ENCODE measurements around the gene CD300E. TPM values are rescaled to one million over a fixed set of nuclear protein-coding genes. Genes with fewer than 3 reads are reported as not detected.

Gene CD300E
- total RNA-seq, 1 experiment from 2014 or later = not detected

GRCh38 chr17:74654742-74655141 is 31.2 kb upstream of the CD300E start:
- intact Hi-C loops (cut with micrococcal nuclease; ENCODE audit: unreplicated experiment) = loop anchor here (5.0 kb wide), 1 partner anchor 303 kb away; no protein-coding TSS in a partner anchor
- POLR2A ChIA-PET (ENCODE audit: low non-redundant PET) = no interaction called here
- no peak overlapping the region for H3K27ac ChIP-seq (ENCODE audit: low read depth, low read length, poor library complexity, severe bottlenecking)
- BruUV-seq (replicated peaks) = no TSS peak
- TF ChIP-seq CTCF (conservative IDR thresholded peaks at IDR 0.05; ENCODE audit: low read depth, low read length) = no peak
- TF ChIP-seq EZH2 (IDR thresholded peaks at IDR 0.05; ENCODE audit: borderline replicate concordance, low read depth, low read length, poor library complexity, severe bottlenecking) = no peak
- H3K4me3 ChIP-seq (ENCODE audit: low read depth, low read length, poor library complexity, severe bottlenecking) = no peak overlapping the region
- no peaks in the 10 kb centered on the region for H3K36me3 ChIP-seq (ENCODE audit: insufficient read depth, low read length, poor library complexity, severe bottlenecking)
- no peaks in the 10 kb centered on the region for H3K9me3 ChIP-seq (ENCODE audit: low read depth, low read length, poor library complexity, severe bottlenecking)
- CTCF ChIA-PET = no interaction called here
- peaks cover 62% of the 10 kb centered on the region for H3K27me3 ChIP-seq (replicated peaks; ENCODE audit: insufficient read depth, low read depth, low read length, poor library complexity)
- DNase-seq (ENCODE audit: low spot score) = no peak
- no peaks in the 10 kb centered on the region for H3K4me1 ChIP-seq (ENCODE audit: insufficient read depth, low read length, poor library complexity, severe bottlenecking)

- H3K4me1 ChIP-seq (ENCODE audit: insufficient read depth, low read length, poor library complexity, severe bottlenecking) = no peaks in the 10 kb centered on the region
- POLR2A ChIA-PET (ENCODE audit: low non-redundant PET) = no interaction called here
- intact Hi-C loops (cut with micrococcal nuclease; ENCODE audit: unreplicated experiment) = no loop called here
- peaks cover 70% of the 10 kb centered on the region for H3K27me3 ChIP-seq (replicated peaks; ENCODE audit: insufficient read depth, low read depth, low read length, poor library complexity)
- H3K9me3 ChIP-seq (ENCODE audit: low read depth, low read length, poor library complexity, severe bottlenecking) = no peaks in the 10 kb centered on the region
- BruUV-seq (replicated peaks) = no TSS peak
- no peak overlapping the region for H3K4me3 ChIP-seq (ENCODE audit: low read depth, low read length, poor library complexity, severe bottlenecking)
- no peaks in the 10 kb centered on the region for H3K36me3 ChIP-seq (ENCODE audit: insufficient read depth, low read length, poor library complexity, severe bottlenecking)
- no peak overlapping the region for H3K27ac ChIP-seq (ENCODE audit: low read depth, low read length, poor library complexity, severe bottlenecking)
- TF ChIP-seq CTCF (conservative IDR thresholded peaks at IDR 0.05; ENCODE audit: low read depth, low read length) (no peak), EZH2 (IDR thresholded peaks at IDR 0.05; ENCODE audit: borderline replicate concordance, low read depth, low read length, poor library complexity, severe bottlenecking) (no peak)
- no peak for DNase-seq (ENCODE audit: low spot score)
- CTCF ChIA-PET = no interaction called here
These were observed 28.5 kb upstream of the CD300E start for GRCh38 chr17:74652020-74652419.

GRCh38 chr17:74649909-74650308 is 26.4 kb upstream of the CD300E start:
- Histone ChIP-seq H3K36me3 (ENCODE audit: insufficient read depth, low read length, poor library complexity, severe bottlenecking) (no peaks in the 10 kb centered on the region), H3K9me3 (ENCODE audit: low read depth, low read length, poor library complexity, severe bottlenecking) (no peaks in the 10 kb centered on the region), H3K27me3 (replicated peaks; ENCODE audit: insufficient read depth, low read depth, low read length, poor library complexity) (peaks cover 66% of the 10 kb centered on the region), H3K4me3 (ENCODE audit: low read depth, low read length, poor library complexity, severe bottlenecking) (no peak overlapping the region), H3K4me1 (ENCODE audit: insufficient read depth, low read length, poor library complexity, severe bottlenecking) (no peaks in the 10 kb centered on the region), H3K27ac (ENCODE audit: low read depth, low read length, poor library complexity, severe bottlenecking) (no peak overlapping the region)
- intact Hi-C loops (cut with micrococcal nuclease; ENCODE audit: unreplicated experiment) = no loop called here
- TF ChIP-seq CTCF (conservative IDR thresholded peaks at IDR 0.05; ENCODE audit: low read depth, low read length) = no peak
- no peak for TF ChIP-seq EZH2 (IDR thresholded peaks at IDR 0.05; ENCODE audit: borderline replicate concordance, low read depth, low read length, poor library complexity, severe bottlenecking)
- CTCF ChIA-PET = no interaction called here
- POLR2A ChIA-PET (ENCODE audit: low non-redundant PET) = no interaction called here
- no TSS peak for BruUV-seq (replicated peaks)
- DNase-seq (ENCODE audit: low spot score) = no peak

Measured in A673 (cell line).